ENCODE measurements around the gene SEPTIN8. TPM values are rescaled to one million over a fixed set of nuclear protein-coding genes. Genes with fewer than 3 reads are reported as not detected.

The SEPTIN8 gene
- total RNA-seq, 5 donors from 2014 or later (not counting 1 experiment from before 2014, with no cell fraction given): 6.6 to 12.4 (median 11.0) TPM

- peak overlapping the region; percentile 45 to 73 (median 70) for H3K4me3 Mint-ChIP-seq
- Histone ChIP-seq H3K36me3 (ENCODE audit: control insufficient read depth in 2 of 2, extremely low read depth in 1 of 2, insufficient read depth in 1 of 2, low read length in 1 of 2) (no peaks in the 10 kb centered on the region), H3K9me3 (no peaks in the 10 kb centered on the region), H3K4me1 (ENCODE audit: control insufficient read depth in 1 of 2, extremely low read depth in 1 of 2, insufficient read depth in 2 of 2, low read length in 2 of 2) (peaks cover 3 to 18% of the 10 kb centered on the region in 2 experiments), H3K27ac (ENCODE audit: low read length) (no peak overlapping the region), H3K27me3 (replicated peaks in 1 of 2; ENCODE audit: control insufficient read depth in 2 of 2, extremely low read depth in 1 of 2, insufficient read depth in 2 of 2, low read length in 1 of 2) (peaks cover 4 to 19% of the 10 kb centered on the region in 2 experiments), H3K4me3 (ENCODE audit: control insufficient read depth in 1 of 2, extremely low read depth in 1 of 2, low read length in 1 of 2) (peak overlapping the region; percentile 44 to 58)
- no peaks in the 10 kb centered on the region for H3K9me3 Mint-ChIP-seq
- CTCF ChIA-PET: interaction anchor here in 1 of 2 donors (0.6 to 0.7 kb wide), 2 partner anchors 13 to 117 kb away, joined by 3 to 5 read pairs; no protein-coding TSS in a partner anchor
- peaks cover 11 to 25% of the 10 kb centered on the region in 2 donors for H3K27me3 Mint-ChIP-seq
- 34% methylated on average over 39 of the region's 39 CpGs for WGBS (ENCODE audit: insufficient coverage)
- no peaks in the 10 kb centered on the region for H3K36me3 Mint-ChIP-seq
- DNase-seq (peak in 2 of 35 experiments; percentile 2 to 8), ATAC-seq (replicated peaks in 1 of 4) (peak; percentile 17 to 41 (median 21))
- POLR2A ChIA-PET: interaction anchor here in 1 of 2 donors (0.6 kb wide), 1 partner anchor 285 kb away, joined by 3 read pairs; no protein-coding TSS in a partner anchor
- peaks cover 26 to 38% (median 26%) of the 10 kb centered on the region in 3 donors for H3K4me1 Mint-ChIP-seq
- H3K27ac Mint-ChIP-seq: no peak overlapping the region
Observed at GRCh38 chr5:132776131-132776937, 705 bp downstream of the SEPTIN8 start.

- Histone ChIP-seq H3K27ac (ENCODE audit: low read length) (no peak overlapping the region), H3K27me3 (replicated peaks in 1 of 2; ENCODE audit: control insufficient read depth in 2 of 2, extremely low read depth in 1 of 2, insufficient read depth in 2 of 2, low read length in 1 of 2) (peaks cover 4 to 19% of the 10 kb centered on the region in 2 experiments)
Observed at GRCh38 chr5:132775476-132775961, 1.5 kb downstream of the SEPTIN8 start.

GRCh38 chr5:132774896-132775295 lies 2.1 kb downstream of the SEPTIN8 start:
- Histone ChIP-seq H3K27ac (ENCODE audit: low read length) (no peak overlapping the region), H3K4me1 (ENCODE audit: control insufficient read depth in 1 of 2, extremely low read depth in 1 of 2, insufficient read depth in 2 of 2, low read length in 2 of 2) (peaks cover 0 to 18% of the 10 kb centered on the region in 2 experiments), H3K9me3 (no peaks in the 10 kb centered on the region), H3K27me3 (replicated peaks in 1 of 2; ENCODE audit: control insufficient read depth in 2 of 2, extremely low read depth in 1 of 2, insufficient read depth in 2 of 2, low read length in 1 of 2) (peaks cover 4 to 19% of the 10 kb centered on the region in 2 experiments), H3K4me3 (ENCODE audit: control insufficient read depth in 1 of 2, extremely low read depth in 1 of 2, low read length in 1 of 2) (no peak overlapping the region), H3K36me3 (ENCODE audit: control insufficient read depth in 2 of 2, extremely low read depth in 1 of 2, insufficient read depth in 1 of 2, low read length in 1 of 2) (no peaks in the 10 kb centered on the region)
- no peak overlapping the region for H3K4me3 Mint-ChIP-seq
- peaks cover 10 to 18% of the 10 kb centered on the region in 2 donors for H3K27me3 Mint-ChIP-seq
- POLR2A ChIA-PET: no interaction called here
- ATAC-seq (replicated peaks in 1 of 4) (no peak), DNase-seq (no peak)
- H3K36me3 Mint-ChIP-seq: no peaks in the 10 kb centered on the region
- CTCF ChIA-PET: no interaction called here
- H3K27ac Mint-ChIP-seq: no peak overlapping the region
- WGBS (ENCODE audit: insufficient coverage): 97% methylated on average over 5 of the region's 5 CpGs
- H3K9me3 Mint-ChIP-seq: no peaks in the 10 kb centered on the region
- H3K4me1 Mint-ChIP-seq: peaks cover 12 to 28% (median 17%) of the 10 kb centered on the region in 3 donors

More at GRCh38 chr5:132775476-132775961, 1.5 kb downstream of the SEPTIN8 start:
- POLR2A ChIA-PET: no interaction called here
- Mint-ChIP-seq H3K27ac (no peak overlapping the region), H3K9me3 (no peaks in the 10 kb centered on the region), H3K4me1 (peaks cover 18 to 32% (median 21%) of the 10 kb centered on the region in 3 donors), H3K36me3 (no peaks in the 10 kb centered on the region), H3K27me3 (peaks cover 11 to 19% of the 10 kb centered on the region in 2 donors), H3K4me3 (peak overlapping the region; percentile 45 to 70 (median 55))
- CTCF ChIA-PET: no interaction called here
- ATAC-seq (replicated peaks in 1 of 4): no peak
- Histone ChIP-seq H3K4me3 (ENCODE audit: control insufficient read depth in 1 of 2, extremely low read depth in 1 of 2, low read length in 1 of 2) (no peak overlapping the region), H3K9me3 (no peaks in the 10 kb centered on the region), H3K4me1 (ENCODE audit: control insufficient read depth in 1 of 2, extremely low read depth in 1 of 2, insufficient read depth in 2 of 2, low read length in 2 of 2) (peaks cover 2 to 18% of the 10 kb centered on the region in 2 experiments), H3K36me3 (ENCODE audit: control insufficient read depth in 2 of 2, extremely low read depth in 1 of 2, insufficient read depth in 1 of 2, low read length in 1 of 2) (no peaks in the 10 kb centered on the region)
- WGBS (ENCODE audit: insufficient coverage): 84% methylated on average over 4 of the region's 7 CpGs
- DNase-seq: no peak

- H3K4me3 Mint-ChIP-seq: no peak overlapping the region
- H3K9me3 ChIP-seq: no peaks in the 10 kb centered on the region
- peaks cover 9 to 25% (median 14%) of the 10 kb centered on the region in 3 donors for H3K4me1 Mint-ChIP-seq
- CTCF ChIA-PET: no interaction called here
- no peak for ATAC-seq (replicated peaks in 1 of 4)
- H3K36me3 ChIP-seq (ENCODE audit: control insufficient read depth in 2 of 2, extremely low read depth in 1 of 2, insufficient read depth in 1 of 2, low read length in 1 of 2): no peaks in the 10 kb centered on the region
- H3K4me3 ChIP-seq (ENCODE audit: control insufficient read depth in 1 of 2, extremely low read depth in 1 of 2, low read length in 1 of 2): no peak overlapping the region
- no peak overlapping the region for H3K27ac ChIP-seq (ENCODE audit: low read length)
- H3K27me3 Mint-ChIP-seq: peaks cover 6 to 15% of the 10 kb centered on the region in 2 donors
- no peak overlapping the region for H3K27ac Mint-ChIP-seq
- H3K36me3 Mint-ChIP-seq: no peaks in the 10 kb centered on the region
- peaks cover 4 to 19% of the 10 kb centered on the region in 2 experiments for H3K27me3 ChIP-seq (replicated peaks in 1 of 2; ENCODE audit: control insufficient read depth in 2 of 2, extremely low read depth in 1 of 2, insufficient read depth in 2 of 2, low read length in 1 of 2)
- peaks cover 0 to 18% of the 10 kb centered on the region in 2 experiments for H3K4me1 ChIP-seq (ENCODE audit: control insufficient read depth in 1 of 2, extremely low read depth in 1 of 2, insufficient read depth in 2 of 2, low read length in 2 of 2)
- 83% methylated on average over 3 of the region's 3 CpGs for WGBS (ENCODE audit: insufficient coverage)
- H3K9me3 Mint-ChIP-seq: no peaks in the 10 kb centered on the region
- POLR2A ChIA-PET: no interaction called here
- DNase-seq: no peak
Observed at GRCh38 chr5:132774406-132774805, 2.6 kb downstream of the SEPTIN8 start.

- CTCF ChIA-PET: no interaction called here
- Histone ChIP-seq H3K4me1 (ENCODE audit: control insufficient read depth in 1 of 2, extremely low read depth in 1 of 2, insufficient read depth in 2 of 2, low read length in 2 of 2) (peaks cover 0 to 18% of the 10 kb centered on the region in 2 experiments), H3K27me3 (replicated peaks in 1 of 2; ENCODE audit: control insufficient read depth in 2 of 2, extremely low read depth in 1 of 2, insufficient read depth in 2 of 2, low read length in 1 of 2) (peaks cover 2 to 19% of the 10 kb centered on the region in 2 experiments), H3K9me3 (no peaks in the 10 kb centered on the region), H3K27ac (ENCODE audit: low read length) (no peak overlapping the region), H3K4me3 (ENCODE audit: control insufficient read depth in 1 of 2, extremely low read depth in 1 of 2, low read length in 1 of 2) (no peak overlapping the region), H3K36me3 (ENCODE audit: control insufficient read depth in 2 of 2, extremely low read depth in 1 of 2, insufficient read depth in 1 of 2, low read length in 1 of 2) (no peaks in the 10 kb centered on the region)
- no peak overlapping the region for H3K27ac Mint-ChIP-seq
- no peak for ATAC-seq (replicated peaks in 1 of 4)
- no peak overlapping the region for H3K4me3 Mint-ChIP-seq
- peak in 1 of 35 experiments; percentile 11 for DNase-seq
- no peaks in the 10 kb centered on the region for H3K36me3 Mint-ChIP-seq
- POLR2A ChIA-PET: no interaction called here
- peaks cover 9 to 22% (median 14%) of the 10 kb centered on the region in 3 donors for H3K4me1 Mint-ChIP-seq
- no peaks in the 10 kb centered on the region for H3K9me3 Mint-ChIP-seq
- WGBS (ENCODE audit: insufficient coverage): 86% methylated on average over 8 of the region's 12 CpGs
- H3K27me3 Mint-ChIP-seq: peaks cover 4 to 10% of the 10 kb centered on the region in 2 donors
Observed at GRCh38 chr5:132773601-132774355, 3.3 kb downstream of the SEPTIN8 start.

- H3K27me3 Mint-ChIP-seq: peaks cover 1 to 3% of the 10 kb centered on the region in 2 donors
- Histone ChIP-seq H3K36me3 (ENCODE audit: control insufficient read depth in 2 of 2, extremely low read depth in 1 of 2, insufficient read depth in 1 of 2, low read length in 1 of 2) (no peaks in the 10 kb centered on the region), H3K4me3 (ENCODE audit: control insufficient read depth in 1 of 2, extremely low read depth in 1 of 2, low read length in 1 of 2) (no peak overlapping the region), H3K27me3 (replicated peaks in 1 of 2; ENCODE audit: control insufficient read depth in 2 of 2, extremely low read depth in 1 of 2, insufficient read depth in 2 of 2, low read length in 1 of 2) (peaks cover 2 to 17% of the 10 kb centered on the region in 2 experiments), H3K9me3 (no peaks in the 10 kb centered on the region), H3K4me1 (ENCODE audit: control insufficient read depth in 1 of 2, extremely low read depth in 1 of 2, insufficient read depth in 2 of 2, low read length in 2 of 2) (peaks cover 0 to 16% of the 10 kb centered on the region in 2 experiments), H3K27ac (ENCODE audit: low read length) (no peak overlapping the region)
- H3K36me3 Mint-ChIP-seq: no peaks in the 10 kb centered on the region
- POLR2A ChIA-PET: no interaction called here
- H3K9me3 Mint-ChIP-seq: no peaks in the 10 kb centered on the region
- peaks cover 4 to 17% (median 11%) of the 10 kb centered on the region in 3 donors for H3K4me1 Mint-ChIP-seq
- H3K4me3 Mint-ChIP-seq: no peak overlapping the region
- ATAC-seq (replicated peaks in 1 of 4) (no peak), DNase-seq (peak in 1 of 35 experiments; percentile 10)
- CTCF ChIA-PET: no interaction called here
- WGBS (ENCODE audit: insufficient coverage): 90% methylated on average over 5 of the region's 5 CpGs
- no peak overlapping the region for H3K27ac Mint-ChIP-seq
Observed at GRCh38 chr5:132773114-132773513, 3.9 kb downstream of the SEPTIN8 start.
